HCT116 (cell line): Measurements from ENCODE around the gene TUBA1C.

Experiments used
- JUND ChIP-seq: IDR thresholded peaks from 2 replicates; pipeline ENCODE4 v1.6.1; 2012
- POLR2A ChIP-seq: IDR thresholded peaks from 2 replicates; pipeline ENCODE4 v1.7.0; 2011; ENCODE audit warnings: borderline replicate concordance; ENCODE audit not compliant: insufficient read depth, insufficient read length; ENCODE audit errors: extremely low read depth
- SP1 ChIP-seq: IDR thresholded peaks from 2 replicates; pipeline ENCODE4 v1.6.1; 2012; ENCODE audit warnings: low read depth
- SRF ChIP-seq: IDR thresholded peaks from 2 replicates; pipeline ENCODE4 v1.6.1; 2012; ENCODE audit warnings: low read depth
- TF ChIP-seq, protein P1 (sequence below), 3 experiments: fragments of 200-600 bp in 1 of 3; sonication (generic) in 1 of 3; IDR thresholded peaks in 2 of 3; conservative IDR thresholded peaks in 1 of 3; 2 replicates each; pipeline ENCODE4 v1.5.1; 2012 to 2017; ENCODE audit warnings: low read depth in 2 of 3, low read length in 2 of 3, antibody characterized with exemption in 1 of 3, borderline replicate concordance in 1 of 3, control low read depth in 1 of 3, mild to moderate bottlenecking in 1 of 3, mixed read lengths in 1 of 3, mixed run types in 1 of 3, moderate library complexity in 1 of 3; ENCODE audit not compliant: insufficient read depth in 1 of 3

DNA sequence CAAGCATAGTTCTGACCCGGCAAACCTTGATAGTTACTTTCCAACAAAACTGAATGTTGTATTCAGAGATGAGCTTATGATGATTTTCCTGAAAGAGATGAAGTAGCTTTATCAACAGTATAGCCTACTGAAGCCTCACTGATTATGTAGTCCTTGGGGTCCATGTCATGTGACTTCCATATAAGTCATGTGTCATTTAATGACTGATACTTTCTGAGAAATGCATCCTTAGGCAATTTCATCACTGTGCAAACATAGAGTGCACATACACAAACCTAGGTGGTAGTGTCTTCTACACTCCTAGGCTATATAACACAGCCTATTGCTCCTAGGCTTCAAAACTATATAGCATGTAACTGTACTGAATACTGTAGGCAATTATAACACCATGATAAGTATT, 28.5 kb upstream of the TUBA1C start:
- TF ChIP-seq JUND (no peak), POLR2A (no peak), SRF (no peak), SP1 (no peak)
- TF ChIP-seq, protein P1, sequence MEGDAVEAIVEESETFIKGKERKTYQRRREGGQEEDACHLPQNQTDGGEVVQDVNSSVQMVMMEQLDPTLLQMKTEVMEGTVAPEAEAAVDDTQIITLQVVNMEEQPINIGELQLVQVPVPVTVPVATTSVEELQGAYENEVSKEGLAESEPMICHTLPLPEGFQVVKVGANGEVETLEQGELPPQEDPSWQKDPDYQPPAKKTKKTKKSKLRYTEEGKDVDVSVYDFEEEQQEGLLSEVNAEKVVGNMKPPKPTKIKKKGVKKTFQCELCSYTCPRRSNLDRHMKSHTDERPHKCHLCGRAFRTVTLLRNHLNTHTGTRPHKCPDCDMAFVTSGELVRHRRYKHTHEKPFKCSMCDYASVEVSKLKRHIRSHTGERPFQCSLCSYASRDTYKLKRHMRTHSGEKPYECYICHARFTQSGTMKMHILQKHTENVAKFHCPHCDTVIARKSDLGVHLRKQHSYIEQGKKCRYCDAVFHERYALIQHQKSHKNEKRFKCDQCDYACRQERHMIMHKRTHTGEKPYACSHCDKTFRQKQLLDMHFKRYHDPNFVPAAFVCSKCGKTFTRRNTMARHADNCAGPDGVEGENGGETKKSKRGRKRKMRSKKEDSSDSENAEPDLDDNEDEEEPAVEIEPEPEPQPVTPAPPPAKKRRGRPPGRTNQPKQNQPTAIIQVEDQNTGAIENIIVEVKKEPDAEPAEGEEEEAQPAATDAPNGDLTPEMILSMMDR (IDR thresholded peaks at IDR 0.05 in 2 of 3, conservative IDR thresholded peaks at IDR 0.05 in 1 of 3; ENCODE audit: borderline replicate concordance in 1 of 3, insufficient read depth in 1 of 3, low read depth in 2 of 3, low read length in 2 of 3) = no peak
